Measurements from ENCODE around the gene JUN. TPM values are rescaled to one million over a fixed set of nuclear protein-coding genes. Genes with fewer than 3 reads are reported as not detected.

JUN gene
- total RNA-seq, 1 experiment from 2014 or later, result 89.3 TPM

GRCh38 chr1:58789996-58790660 lies 6.3 kb upstream of the JUN start:
- H3K4me1 Mint-ChIP-seq (ENCODE audit: low read depth, unreplicated experiment), result peaks cover 33% of the 10 kb centered on the region
- intact Hi-C loops (cut with micrococcal nuclease; ENCODE audit: unreplicated experiment), result loop anchor here (5.0 to 10.0 kb wide), 2 partner anchors 287 to 765 kb away; no protein-coding TSS in a partner anchor
- no peak for DNase-seq
- H3K27ac Mint-ChIP-seq (ENCODE audit: unreplicated experiment), result peak overlapping the region; percentile 63
- H3K4me3 Mint-ChIP-seq (ENCODE audit: low read depth, unreplicated experiment), result no peak overlapping the region
- CTCF ChIA-PET, result interaction anchor here (1.0 kb wide), 1 partner anchor 507 kb away, joined by 3 read pairs; the partner anchor contains the start of gene FGGY
- peaks cover 12% of the 10 kb centered on the region for H3K36me3 Mint-ChIP-seq (ENCODE audit: insufficient read depth, unreplicated experiment)
- H3K27me3 Mint-ChIP-seq (ENCODE audit: unreplicated experiment), result no peaks in the 10 kb centered on the region
- no TSS peak for BruUV-seq (replicated peaks)
- TF ChIP-seq CTCF (IDR thresholded peaks at IDR 0.05; ENCODE audit: unreplicated experiment), result no peak
- H3K9me3 Mint-ChIP-seq (ENCODE audit: low read depth, unreplicated experiment), result peaks cover 4% of the 10 kb centered on the region

GRCh38 chr1:58789322-58789856 lies 5.5 kb upstream of the JUN start:
- no peak for TF ChIP-seq CTCF (IDR thresholded peaks at IDR 0.05; ENCODE audit: unreplicated experiment)
- CTCF ChIA-PET, result interaction anchor here (1.0 kb wide), 1 partner anchor 507 kb away, joined by 3 read pairs; the partner anchor contains the start of gene FGGY

GRCh38 chr1:58788259-58788658 lies 4.4 kb upstream of the JUN start:
- CTCF ChIA-PET, result no interaction called here
- Mint-ChIP-seq H3K36me3 (ENCODE audit: insufficient read depth, unreplicated experiment) (peaks cover 31% of the 10 kb centered on the region), H3K27ac (ENCODE audit: unreplicated experiment) (no peak overlapping the region), H3K4me1 (ENCODE audit: low read depth, unreplicated experiment) (peaks cover 33% of the 10 kb centered on the region), H3K9me3 (ENCODE audit: low read depth, unreplicated experiment) (peaks cover 4% of the 10 kb centered on the region), H3K4me3 (ENCODE audit: low read depth, unreplicated experiment) (no peak overlapping the region), H3K27me3 (ENCODE audit: unreplicated experiment) (peaks cover 13% of the 10 kb centered on the region)
- DNase-seq, result no peak
- TF ChIP-seq CTCF (IDR thresholded peaks at IDR 0.05; ENCODE audit: unreplicated experiment), result no peak
- BruUV-seq (replicated peaks), result no TSS peak
- intact Hi-C loops (cut with micrococcal nuclease; ENCODE audit: unreplicated experiment), result loop anchor here (5.0 to 10.0 kb wide), 2 partner anchors 289 to 767 kb away; no protein-coding TSS in a partner anchor

More at GRCh38 chr1:58789322-58789856, 5.5 kb upstream of the JUN start:
- Mint-ChIP-seq H3K36me3 (ENCODE audit: insufficient read depth, unreplicated experiment) (peaks cover 19% of the 10 kb centered on the region), H3K27me3 (ENCODE audit: unreplicated experiment) (peaks cover 2% of the 10 kb centered on the region), H3K4me3 (ENCODE audit: low read depth, unreplicated experiment) (no peak overlapping the region), H3K27ac (ENCODE audit: unreplicated experiment) (peak overlapping the region; percentile 63), H3K9me3 (ENCODE audit: low read depth, unreplicated experiment) (peaks cover 4% of the 10 kb centered on the region), H3K4me1 (ENCODE audit: low read depth, unreplicated experiment) (peaks cover 33% of the 10 kb centered on the region)
- peak; percentile 13 for DNase-seq
- no TSS peak for BruUV-seq (replicated peaks)
- intact Hi-C loops (cut with micrococcal nuclease; ENCODE audit: unreplicated experiment), result loop anchor here (5.0 to 10.0 kb wide), 2 partner anchors 288 to 765 kb away; no protein-coding TSS in a partner anchor

- Mint-ChIP-seq H3K4me3 (ENCODE audit: low read depth, unreplicated experiment) (no peak overlapping the region), H3K27me3 (ENCODE audit: unreplicated experiment) (peaks cover 13% of the 10 kb centered on the region), H3K4me1 (ENCODE audit: low read depth, unreplicated experiment) (peaks cover 37% of the 10 kb centered on the region), H3K9me3 (ENCODE audit: low read depth, unreplicated experiment) (peaks cover 4% of the 10 kb centered on the region), H3K36me3 (ENCODE audit: insufficient read depth, unreplicated experiment) (peaks cover 44% of the 10 kb centered on the region), H3K27ac (ENCODE audit: unreplicated experiment) (peak overlapping the region; percentile 15)
- DNase-seq, result no peak
- no TSS peak for BruUV-seq (replicated peaks)
- intact Hi-C loops (cut with micrococcal nuclease; ENCODE audit: unreplicated experiment), result loop anchor here (5.0 to 10.0 kb wide), 2 partner anchors 290 to 768 kb away; no protein-coding TSS in a partner anchor
- CTCF ChIA-PET, result interaction anchor here (0.7 to 2.4 kb wide), 2 partner anchors 27 to 36 kb away, joined by 4 to 10 read pairs; no protein-coding TSS in a partner anchor
- no peak for TF ChIP-seq CTCF (IDR thresholded peaks at IDR 0.05; ENCODE audit: unreplicated experiment)
Observed at GRCh38 chr1:58786927-58787245, 3.0 kb upstream of the JUN start.
